HFFc6 (cell line): ENCODE measurements around the gene ARHGAP24. TPM values are rescaled to one million over a fixed set of nuclear protein-coding genes. Genes with fewer than 3 reads are reported as not detected.

Experiments used
- DNase-seq: peaks from one replicate; pipeline ENCODE4 v3.0.0-alpha.2; 2018
- H3K27ac Mint-ChIP-seq: 2 replicates; pipeline ENCODE4 v1.8.0; 2020; ENCODE audit warnings: mild to moderate bottlenecking, mixed read lengths
- H3K27me3 Mint-ChIP-seq: 2 replicates; pipeline ENCODE4 v1.8.0; 2021; ENCODE audit warnings: mild to moderate bottlenecking, moderate library complexity, mixed read lengths; ENCODE audit not compliant: insufficient read depth
- H3K36me3 Mint-ChIP-seq: 2 replicates; pipeline ENCODE4 v1.8.0; 2021; ENCODE audit warnings: low read depth, mixed read lengths
- H3K4me1 Mint-ChIP-seq: 2 replicates; pipeline ENCODE4 v1.8.0; 2020; ENCODE audit warnings: low read depth, mixed read lengths
- H3K4me3 Mint-ChIP-seq: 2 replicates; pipeline ENCODE4 v1.8.0; 2020; ENCODE audit warnings: mild to moderate bottlenecking, moderate library complexity, mixed read lengths
- H3K9me3 Mint-ChIP-seq: 2 replicates; pipeline ENCODE4 v1.8.0; 2020; ENCODE audit warnings: mild to moderate bottlenecking, mixed read lengths
- CTCF ChIP-seq: fragments of 200-600 bp; sonication (generic); IDR thresholded peaks from 2 replicates; pipeline ENCODE4 v1.5.0; 2021; ENCODE audit warnings: antibody characterized with exemption, mild to moderate bottlenecking
- total RNA-seq, 6 experiments: library from RNA; stranded (reverse); fragmentation: NEBNext Ultra II Directional; extraction: Animal tissue kit (Norgen Biotek cat#: 25700); gene quantifications; 2 replicates in 1 of 6; 3 replicates in 5 of 6; pipeline ENCODE4 v1.2.3, GENCODE V29; 2021

ARHGAP24 gene
- total RNA-seq, 6 experiments from 2014 or later = 13.6 to 28.3 (median 15.2) TPM

DNA sequence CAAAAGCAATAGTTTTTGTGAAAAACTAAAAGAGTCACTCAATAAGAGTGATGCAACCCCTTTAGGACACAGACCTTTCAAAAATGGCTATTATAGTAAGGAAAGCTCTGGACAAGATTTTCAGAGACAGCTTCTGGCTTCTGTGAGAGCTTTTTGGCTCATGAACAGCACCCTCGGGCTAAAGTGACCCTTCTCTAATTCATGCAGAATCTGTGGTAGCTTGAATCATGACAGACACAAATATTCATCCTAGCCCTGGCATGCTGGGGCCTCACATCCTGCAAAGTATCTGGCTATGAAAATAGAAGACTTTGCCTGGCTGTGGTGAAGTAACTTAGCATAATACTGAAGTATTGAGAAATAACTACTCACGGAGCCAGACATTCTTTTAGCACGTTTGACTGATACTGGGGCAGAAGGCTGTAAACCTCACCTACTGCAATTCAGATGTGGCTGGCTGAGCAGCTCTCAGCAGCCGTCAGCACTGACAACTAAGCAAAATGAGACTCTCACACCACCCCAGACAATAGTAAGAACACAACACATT lies 557.6 kb downstream of the ARHGAP24 start:
- TF ChIP-seq CTCF = no peak
- H3K4me3 Mint-ChIP-seq = peak overlapping the region; percentile 70
- DNase-seq = peak; percentile 95
- no peaks in the 10 kb centered on the region for H3K36me3 Mint-ChIP-seq
- H3K27ac Mint-ChIP-seq = peak overlapping the region; percentile 88
- H3K27me3 Mint-ChIP-seq = peaks cover 2% of the 10 kb centered on the region; the same call in 1 of the 2 replicates
- H3K4me1 Mint-ChIP-seq = peaks cover 60% of the 10 kb centered on the region
- H3K9me3 Mint-ChIP-seq = no peaks in the 10 kb centered on the region

- Mint-ChIP-seq H3K9me3 (no peaks in the 10 kb centered on the region), H3K4me3 (peak overlapping the region; percentile 70), H3K27ac (peak overlapping the region; percentile 88), H3K36me3 (no peaks in the 10 kb centered on the region), H3K4me1 (peaks cover 66% of the 10 kb centered on the region), H3K27me3 (peaks cover 2% of the 10 kb centered on the region; the same call in 1 of the 2 replicates)
- peak; percentile 38 for DNase-seq
- no peak for TF ChIP-seq CTCF
These were observed 558.2 kb downstream of the ARHGAP24 start for GRCh38 chr4:86033171-86033570.

- Mint-ChIP-seq H3K27ac (no peak overlapping the region), H3K4me1 (peaks cover 67% of the 10 kb centered on the region)
- DNase-seq = no peak
These were observed 559.7 kb downstream of the ARHGAP24 start for GRCh38 chr4:86034616-86035015.

GRCh38 chr4:86035688-86036087 lies 560.7 kb downstream of the ARHGAP24 start:
- H3K4me3 Mint-ChIP-seq = no peak overlapping the region; the same call in 1 of the 2 replicates
- H3K4me1 Mint-ChIP-seq = peaks cover 67% of the 10 kb centered on the region
- H3K27ac Mint-ChIP-seq = no peak overlapping the region
- H3K36me3 Mint-ChIP-seq = no peaks in the 10 kb centered on the region
- peak; percentile 27 for DNase-seq
- no peak for TF ChIP-seq CTCF
- no peaks in the 10 kb centered on the region for H3K9me3 Mint-ChIP-seq
- H3K27me3 Mint-ChIP-seq = peaks cover under 1% of the 10 kb centered on the region; the same call in 1 of the 2 replicates

More at GRCh38 chr4:86034616-86035015, 559.7 kb downstream of the ARHGAP24 start:
- peaks cover 2% of the 10 kb centered on the region; the same call in 1 of the 2 replicates for H3K27me3 Mint-ChIP-seq
- H3K4me3 Mint-ChIP-seq = no peak overlapping the region
- H3K9me3 Mint-ChIP-seq = no peaks in the 10 kb centered on the region
- TF ChIP-seq CTCF = no peak
- no peaks in the 10 kb centered on the region for H3K36me3 Mint-ChIP-seq

DNA sequence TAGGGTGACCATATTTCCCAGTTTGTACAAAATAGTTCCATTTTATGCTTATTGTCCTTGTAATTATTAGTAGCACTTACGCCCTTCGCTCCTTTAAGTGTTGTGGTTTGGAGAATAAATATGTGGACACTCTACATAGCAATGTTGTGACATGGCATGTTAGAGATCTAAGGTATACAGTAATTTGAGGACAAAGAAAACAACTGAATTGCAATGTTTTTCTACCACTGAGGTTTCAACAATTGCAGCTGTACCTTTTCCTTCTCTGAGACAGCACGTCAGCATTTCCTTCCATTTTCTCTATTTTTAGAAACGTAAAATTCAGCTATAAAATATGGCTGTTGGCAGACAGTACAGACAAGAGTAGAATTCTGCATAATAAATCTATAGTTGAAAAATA lies 561.8 kb downstream of the ARHGAP24 start:
- peak overlapping the region; percentile 63; the same call in 1 of the 2 replicates for H3K27ac Mint-ChIP-seq

More for the DNA sequence above, 561.8 kb downstream of the ARHGAP24 start:
- DNase-seq = peak; percentile 23
- TF ChIP-seq CTCF = no peak
- Mint-ChIP-seq H3K9me3 (no peaks in the 10 kb centered on the region), H3K36me3 (no peaks in the 10 kb centered on the region), H3K27me3 (no peaks in the 10 kb centered on the region), H3K4me3 (peak overlapping the region; percentile 67), H3K4me1 (peaks cover 63% of the 10 kb centered on the region)
